ENCODE measurements around the gene AZU1.
A peak's percentile ranks its signal among the peaks of the same experiment; 100 is the strongest.
"Not testable (repeated sequence)": the region's sequence is repeated elsewhere in the genome, so short reads cannot be mapped to it uniquely, and the experiment has no call there.

The AZU1 gene

DNA sequence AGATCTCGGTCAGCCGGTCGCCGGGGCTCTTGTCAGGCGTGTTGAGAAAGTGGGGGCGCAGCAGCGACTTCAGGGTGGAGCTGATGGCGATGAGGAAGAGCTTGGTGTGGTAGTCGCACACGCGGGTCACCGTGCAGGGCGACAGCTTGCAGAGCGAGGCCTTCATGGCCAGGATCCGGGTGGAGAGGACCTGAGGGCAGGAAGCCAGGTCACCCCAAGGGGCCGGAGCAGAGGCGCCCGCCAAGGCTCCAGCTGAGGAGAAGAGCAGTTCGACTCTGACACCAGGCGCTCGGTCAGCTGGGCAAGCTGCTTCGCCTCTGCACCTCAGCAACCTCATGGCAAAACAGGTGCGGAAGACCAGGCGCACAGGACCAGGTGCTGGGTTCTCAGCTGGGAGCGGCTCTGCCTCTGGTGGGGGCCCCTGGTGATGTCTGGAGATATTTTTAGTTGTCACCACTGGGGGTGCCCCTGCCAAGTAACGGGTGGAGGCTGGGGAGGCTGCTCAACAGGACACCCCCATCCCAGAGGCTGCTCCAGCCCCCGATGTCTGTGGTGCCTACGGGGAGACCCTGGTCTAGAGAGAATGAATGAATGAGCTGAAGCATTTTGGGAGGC, 47.7 kb downstream of the AZU1 start:
- no peak for DNase-seq

DNA sequence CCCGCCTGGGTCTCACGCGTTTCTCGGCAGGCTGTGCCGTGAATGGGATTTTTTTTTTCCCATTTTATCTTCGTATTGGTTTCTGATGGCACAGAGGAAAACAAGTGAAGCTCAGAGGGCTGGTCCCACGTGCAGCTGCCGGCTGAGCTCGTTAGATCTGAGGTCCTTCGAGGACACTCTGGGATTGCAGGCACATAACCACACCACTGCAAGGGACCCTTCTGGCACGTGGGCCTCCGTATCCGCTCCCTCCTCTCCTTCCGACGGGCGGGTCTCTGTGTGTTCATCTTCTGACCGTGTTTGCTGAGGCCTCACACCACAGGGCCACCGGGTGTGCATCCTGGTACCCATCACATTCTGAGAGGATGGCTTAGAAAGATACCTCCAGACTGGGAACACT, 48.5 kb downstream of the AZU1 start:
- no peak for DNase-seq

DNA sequence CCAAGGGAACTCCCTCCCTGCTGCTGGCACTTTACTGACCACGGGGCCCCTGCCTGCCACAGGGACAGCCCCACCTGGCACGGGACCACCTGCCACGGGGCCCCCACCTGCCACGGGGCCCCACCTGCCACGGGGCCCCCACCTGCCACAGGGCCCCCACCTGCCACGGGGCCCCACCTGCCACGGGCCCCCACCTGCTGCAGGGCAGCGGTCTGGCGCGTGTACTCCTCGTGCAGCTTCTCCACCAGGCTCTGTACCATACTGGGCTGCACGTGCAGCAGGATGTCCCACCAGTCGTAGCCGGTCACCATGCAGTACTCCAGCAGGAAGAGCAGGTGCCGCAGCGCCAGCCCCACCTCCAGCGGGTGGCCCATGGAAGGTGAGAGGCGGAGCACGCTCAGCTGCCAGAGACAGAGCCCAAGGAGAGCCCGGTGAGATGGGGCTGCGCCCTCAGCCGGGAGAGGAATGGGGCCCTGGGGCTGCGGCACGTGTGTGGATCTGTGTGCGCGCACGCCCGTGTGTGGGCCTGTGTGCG, 49.2 kb downstream of the AZU1 start:
- DNase-seq: peak in 1 of 3 experiments; percentile 56

DNA sequence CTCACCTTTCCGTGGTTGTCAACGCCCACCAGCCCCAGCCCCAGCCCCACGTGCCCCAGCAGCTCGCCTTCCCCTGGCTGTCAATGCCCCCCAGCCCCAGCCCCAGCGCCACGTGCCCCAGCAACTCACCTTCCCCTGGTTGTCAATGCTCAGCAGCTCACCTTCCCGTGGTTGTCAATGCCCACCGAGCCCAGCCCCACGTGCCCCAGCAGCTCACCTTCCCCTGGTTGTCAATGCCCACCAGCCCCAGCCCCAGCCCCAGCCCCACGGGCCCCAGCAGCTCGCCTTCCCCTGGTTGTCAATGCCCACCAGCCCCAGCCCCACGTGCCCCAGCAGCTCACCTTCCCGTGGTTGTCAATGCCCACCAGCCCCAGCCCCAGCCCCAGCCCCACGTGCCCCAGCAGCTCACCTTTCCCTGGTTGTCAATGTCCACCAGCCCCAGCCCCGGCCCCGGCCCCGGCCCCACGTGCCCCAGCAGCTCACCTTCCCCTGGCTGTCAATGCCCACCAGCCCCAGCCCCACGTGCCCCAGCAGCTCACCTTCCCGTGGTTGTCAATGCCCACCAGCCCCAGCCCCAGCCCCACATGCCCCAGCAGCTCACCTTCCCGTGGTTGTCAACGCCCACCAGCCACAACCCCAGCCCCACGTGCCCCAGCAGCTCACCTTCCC, 50.5 kb downstream of the AZU1 start:
- not testable (repeated sequence) for DNase-seq

DNA sequence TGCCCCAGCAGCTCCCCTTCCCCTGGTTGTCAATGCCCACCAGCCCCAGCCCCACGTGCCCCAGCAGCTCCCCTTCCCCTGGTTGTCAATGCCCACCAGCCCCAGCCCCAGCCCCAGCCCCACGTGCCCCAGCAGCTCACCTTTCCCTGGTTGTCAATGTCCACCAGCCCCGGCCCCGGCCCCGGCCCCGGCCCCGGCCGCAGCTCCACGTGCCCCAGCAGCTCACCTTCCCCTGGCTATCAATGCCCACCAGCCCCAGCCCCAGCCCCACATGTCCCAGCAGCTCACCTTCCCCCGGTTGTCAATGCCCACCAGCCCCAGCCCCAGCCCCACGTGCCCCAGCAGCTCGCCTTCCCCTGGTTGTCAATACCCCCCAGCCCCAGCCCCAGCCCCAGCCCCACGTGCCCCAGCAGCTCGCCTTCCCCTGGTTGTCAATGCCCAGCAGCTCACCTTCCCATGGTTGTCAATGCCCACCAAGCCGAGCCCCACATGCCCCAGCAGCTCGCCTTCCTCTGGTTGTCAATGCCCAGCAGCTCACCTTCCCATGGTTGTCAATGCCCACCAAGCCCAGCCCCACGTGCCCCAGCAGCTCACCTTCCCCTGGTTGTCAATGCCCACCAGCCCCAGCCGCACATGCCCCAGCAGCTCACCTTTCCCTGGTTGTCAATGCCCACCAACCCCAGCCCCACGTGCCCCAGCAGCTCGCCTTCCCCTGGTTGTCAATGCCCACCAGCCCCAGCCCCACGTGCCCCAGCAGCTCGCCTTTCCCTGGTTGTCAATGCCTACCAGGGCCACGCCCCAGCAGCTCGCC, 51.3 kb downstream of the AZU1 start:
- not testable (repeated sequence) for DNase-seq

DNA sequence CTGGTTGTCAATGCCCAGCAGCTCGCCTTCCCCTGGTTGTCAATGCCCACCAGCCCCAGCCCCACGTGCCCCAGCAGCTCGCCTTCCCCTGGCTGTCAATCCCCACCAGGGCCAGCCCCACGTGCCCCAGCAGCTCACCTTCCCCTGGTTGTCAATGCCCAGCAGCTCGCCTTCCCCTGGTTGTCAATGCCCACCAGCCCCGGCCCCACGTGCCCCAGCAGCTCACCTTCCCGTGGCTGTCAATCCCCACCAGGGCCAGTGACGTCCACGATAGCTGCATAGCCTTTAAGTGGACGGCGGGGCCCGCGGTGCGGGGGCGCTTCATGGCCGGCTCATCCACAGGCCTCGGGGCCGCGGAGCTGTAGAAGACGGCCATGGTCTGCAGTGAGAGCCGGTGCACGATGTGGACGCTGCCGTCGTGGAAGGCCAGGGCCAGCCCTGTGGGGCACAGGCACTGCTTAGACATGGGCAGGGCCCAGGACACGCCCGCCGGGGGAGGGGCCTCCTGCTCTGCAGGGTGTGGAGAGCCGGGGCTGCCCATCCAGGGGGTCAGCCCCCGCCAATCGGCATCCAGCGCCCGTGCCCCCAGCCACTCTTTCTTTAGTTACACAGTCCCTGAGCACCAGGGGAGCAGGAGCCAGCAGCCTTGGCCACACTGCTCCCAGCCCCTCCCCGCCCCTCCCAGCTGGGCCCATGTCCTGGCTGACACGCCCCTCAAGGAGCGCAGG, 52.2 kb downstream of the AZU1 start:
- DNase-seq: no peak
